ENCODE results near the gene PDZD2. TPM values are rescaled to one million over a fixed set of nuclear protein-coding genes. Genes with fewer than 3 reads are reported as not detected.

PDZD2 gene
- total RNA-seq, 3 donors from 2014 or later, result 1.8 to 10.1 (median 2.1) TPM

DNA sequence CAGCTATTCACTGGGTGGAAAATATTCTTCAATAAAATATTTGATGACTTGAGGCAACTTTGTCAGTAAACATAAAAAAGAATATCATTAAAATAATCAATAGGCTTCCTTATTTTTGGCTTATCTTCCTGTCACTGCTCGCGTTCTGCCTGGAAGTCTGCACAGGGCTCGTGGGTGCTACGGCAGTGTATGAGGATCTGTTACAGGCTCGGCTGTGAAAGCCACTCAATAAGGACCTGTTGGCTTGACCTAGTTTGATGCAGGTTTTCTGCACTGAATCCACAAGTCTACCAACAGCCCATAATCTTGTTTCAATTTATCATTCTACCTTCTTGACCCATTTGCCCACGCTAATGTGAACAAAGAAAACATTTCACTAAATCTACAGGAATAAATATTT is 97.2 kb downstream of the PDZD2 start:
- H3K9me3 ChIP-seq, result no peaks in the 10 kb centered on the region
- TF ChIP-seq CTCF (IDR thresholded peaks at IDR 0.05), result no peak
- no peak for DNase-seq
- intact Hi-C loops (cut with DNase I, micrococcal nuclease), result no loop called here
- no peaks in the 10 kb centered on the region for H3K4me1 ChIP-seq (ENCODE audit: low read depth)
- no peak overlapping the region for H3K4me3 ChIP-seq
- H3K36me3 ChIP-seq (ENCODE audit: low read depth), result no peaks in the 10 kb centered on the region
- ATAC-seq, result no peak

DNA sequence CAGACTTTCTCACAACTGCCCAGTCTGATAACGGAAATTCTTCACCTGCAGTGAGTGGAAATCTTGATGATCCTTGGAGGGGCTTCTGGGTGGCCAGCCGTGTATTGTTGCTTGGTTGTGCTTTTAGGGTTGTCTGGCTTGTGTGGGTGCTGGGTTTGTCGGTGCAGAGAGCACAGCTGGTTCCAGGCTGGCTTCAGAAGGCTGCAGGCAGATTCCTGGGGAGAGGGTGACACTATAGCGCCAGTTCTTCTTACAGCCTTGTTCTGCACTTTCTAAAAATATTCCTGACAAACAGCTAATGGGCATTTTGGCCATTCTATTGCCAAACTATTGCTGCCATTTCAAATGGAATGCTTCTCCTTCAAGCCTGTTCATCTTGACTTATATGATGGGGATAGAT is 99.3 kb downstream of the PDZD2 start:
- Histone ChIP-seq H3K9me3 (no peaks in the 10 kb centered on the region), H3K4me3 (no peak overlapping the region), H3K4me1 (ENCODE audit: low read depth) (no peaks in the 10 kb centered on the region), H3K36me3 (ENCODE audit: low read depth) (no peaks in the 10 kb centered on the region)
- no peak for TF ChIP-seq CTCF (IDR thresholded peaks at IDR 0.05)
- no peak for ATAC-seq
- intact Hi-C loops (cut with DNase I, micrococcal nuclease), result no loop called here
- no peak for DNase-seq

GRCh38 chr5:31741496-31741895 is 102.6 kb downstream of the PDZD2 start:
- intact Hi-C loops (cut with DNase I, micrococcal nuclease), result no loop called here
- no peaks in the 10 kb centered on the region for H3K4me1 ChIP-seq (ENCODE audit: low read depth)
- no peaks in the 10 kb centered on the region for H3K9me3 ChIP-seq
- no peaks in the 10 kb centered on the region for H3K36me3 ChIP-seq (ENCODE audit: low read depth)
- TF ChIP-seq CTCF (IDR thresholded peaks at IDR 0.05), result no peak
- no peak for ATAC-seq
- DNase-seq, result no peak
- H3K4me3 ChIP-seq, result no peak overlapping the region

- H3K9me3 ChIP-seq, result no peaks in the 10 kb centered on the region
- intact Hi-C loops (cut with DNase I, micrococcal nuclease), result no loop called here
- DNase-seq (no peak), ATAC-seq (no peak)
- no peak overlapping the region for H3K4me3 ChIP-seq
- no peaks in the 10 kb centered on the region for H3K36me3 ChIP-seq (ENCODE audit: low read depth)
- no peaks in the 10 kb centered on the region for H3K4me1 ChIP-seq (ENCODE audit: low read depth)
- no peak for TF ChIP-seq CTCF (IDR thresholded peaks at IDR 0.05)
Observed at GRCh38 chr5:31743678-31744077, 104.7 kb downstream of the PDZD2 start.

GRCh38 chr5:31748458-31749172 is 109.7 kb downstream of the PDZD2 start:
- no peak for TF ChIP-seq CTCF (IDR thresholded peaks at IDR 0.05)
- Histone ChIP-seq H3K9me3 (no peaks in the 10 kb centered on the region), H3K4me1 (ENCODE audit: low read depth) (no peaks in the 10 kb centered on the region), H3K4me3 (no peak overlapping the region), H3K36me3 (ENCODE audit: low read depth) (no peaks in the 10 kb centered on the region)
- DNase-seq, result no peak
- intact Hi-C loops (cut with DNase I, micrococcal nuclease), result no loop called here
- no peak for ATAC-seq

GRCh38 chr5:31750215-31750614 is 111.3 kb downstream of the PDZD2 start:
- no peak for TF ChIP-seq CTCF (IDR thresholded peaks at IDR 0.05)
- Histone ChIP-seq H3K4me1 (ENCODE audit: low read depth) (no peaks in the 10 kb centered on the region), H3K36me3 (ENCODE audit: low read depth) (no peaks in the 10 kb centered on the region), H3K4me3 (no peak overlapping the region), H3K9me3 (no peaks in the 10 kb centered on the region)
- DNase-seq (no peak), ATAC-seq (no peak)
- intact Hi-C loops (cut with DNase I, micrococcal nuclease), result no loop called here
